ENCODE data around the gene RAI1.
"Not testable (repeated sequence)": the region's sequence is repeated elsewhere in the genome, so short reads cannot be mapped to it uniquely, and the experiment has no call there.

Gene RAI1

DNA sequence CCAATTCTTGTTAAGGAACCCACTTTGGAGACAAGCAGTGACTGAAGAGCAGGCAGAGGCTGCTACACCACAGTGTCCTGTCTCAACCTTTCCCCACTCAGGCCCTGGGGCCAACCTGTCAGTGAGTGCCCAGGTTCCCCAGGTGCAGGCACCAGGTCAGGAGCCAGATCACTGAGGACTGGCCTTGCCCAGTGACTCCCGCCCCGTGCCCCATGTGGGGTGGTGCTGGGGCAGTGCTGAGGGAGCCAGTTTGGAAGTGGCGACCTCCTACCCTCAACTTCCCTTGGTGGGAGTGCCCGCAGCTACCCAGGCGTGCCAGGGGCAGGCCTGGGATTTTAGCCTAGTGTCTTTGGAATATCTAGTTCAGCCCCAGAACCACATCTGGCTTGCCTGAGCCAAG is 126.2 kb downstream of the RAI1 start:
- H3K4me3 ChIP-seq (ENCODE audit: low read depth, low read length): no peak overlapping the region
- TF ChIP-seq, protein P1, sequence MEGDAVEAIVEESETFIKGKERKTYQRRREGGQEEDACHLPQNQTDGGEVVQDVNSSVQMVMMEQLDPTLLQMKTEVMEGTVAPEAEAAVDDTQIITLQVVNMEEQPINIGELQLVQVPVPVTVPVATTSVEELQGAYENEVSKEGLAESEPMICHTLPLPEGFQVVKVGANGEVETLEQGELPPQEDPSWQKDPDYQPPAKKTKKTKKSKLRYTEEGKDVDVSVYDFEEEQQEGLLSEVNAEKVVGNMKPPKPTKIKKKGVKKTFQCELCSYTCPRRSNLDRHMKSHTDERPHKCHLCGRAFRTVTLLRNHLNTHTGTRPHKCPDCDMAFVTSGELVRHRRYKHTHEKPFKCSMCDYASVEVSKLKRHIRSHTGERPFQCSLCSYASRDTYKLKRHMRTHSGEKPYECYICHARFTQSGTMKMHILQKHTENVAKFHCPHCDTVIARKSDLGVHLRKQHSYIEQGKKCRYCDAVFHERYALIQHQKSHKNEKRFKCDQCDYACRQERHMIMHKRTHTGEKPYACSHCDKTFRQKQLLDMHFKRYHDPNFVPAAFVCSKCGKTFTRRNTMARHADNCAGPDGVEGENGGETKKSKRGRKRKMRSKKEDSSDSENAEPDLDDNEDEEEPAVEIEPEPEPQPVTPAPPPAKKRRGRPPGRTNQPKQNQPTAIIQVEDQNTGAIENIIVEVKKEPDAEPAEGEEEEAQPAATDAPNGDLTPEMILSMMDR (IDR thresholded peaks at IDR 0.05; ENCODE audit: low read depth, low read length): no peak

DNA sequence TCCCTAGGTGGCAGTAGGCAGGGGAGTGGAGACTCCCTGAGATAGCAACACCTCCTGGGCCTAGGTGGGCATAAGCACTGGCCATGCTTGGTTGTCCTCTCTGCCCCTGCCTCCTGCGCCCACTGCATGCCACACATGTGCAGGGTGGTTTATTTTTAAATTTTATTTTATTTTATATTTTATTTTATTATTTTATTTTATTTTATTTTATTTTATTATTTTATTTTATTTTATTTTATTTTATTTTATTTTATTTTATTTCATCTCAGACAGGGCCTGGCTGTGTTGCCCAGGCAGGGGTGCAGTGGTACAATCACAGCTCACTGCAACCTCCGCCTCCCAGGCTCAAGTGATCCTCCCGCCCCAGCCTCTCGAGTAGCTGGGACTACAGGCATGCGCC is 126.9 kb downstream of the RAI1 start:
- not testable (repeated sequence) for H3K4me3 ChIP-seq (ENCODE audit: low read depth, low read length)

DNA sequence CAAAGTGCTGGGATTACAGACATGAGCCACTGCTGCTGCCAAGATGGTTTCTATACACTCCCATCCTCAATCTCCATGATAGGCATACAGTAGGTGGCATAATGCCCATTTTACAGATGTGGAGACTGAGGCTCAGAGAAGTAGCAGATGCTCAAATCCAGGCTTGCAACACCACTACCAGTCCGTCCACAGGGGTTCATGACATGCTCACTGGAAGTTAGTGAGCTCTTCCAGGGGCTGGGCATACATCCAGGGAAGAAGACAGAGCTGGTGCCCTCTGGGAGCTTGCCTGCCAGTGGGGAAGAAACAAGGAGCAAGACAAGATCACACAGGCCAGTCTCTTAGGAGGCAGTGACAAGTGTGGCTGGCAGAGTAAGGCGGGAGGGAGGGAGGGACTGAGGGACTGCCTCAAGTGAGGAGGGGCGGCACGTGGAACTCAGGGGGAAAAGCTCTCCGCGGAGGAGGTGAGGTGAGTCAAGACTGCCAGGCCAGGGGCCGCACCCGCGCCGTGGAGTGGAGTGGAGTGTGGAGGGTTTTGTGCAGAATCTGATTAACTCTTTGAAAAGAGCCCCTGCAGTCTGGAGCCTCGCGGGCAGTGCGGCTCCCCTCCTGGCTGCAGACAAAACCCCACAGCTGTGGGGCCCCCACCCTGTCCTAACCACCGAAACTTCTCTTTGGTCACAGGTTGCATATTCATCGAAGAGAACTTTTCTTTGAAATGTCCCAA is 127.6 kb downstream of the RAI1 start:
- TF ChIP-seq, protein P1 (IDR thresholded peaks at IDR 0.05; ENCODE audit: low read depth, low read length): no peak
- H3K4me3 ChIP-seq (ENCODE audit: low read depth, low read length): no peak overlapping the region

DNA sequence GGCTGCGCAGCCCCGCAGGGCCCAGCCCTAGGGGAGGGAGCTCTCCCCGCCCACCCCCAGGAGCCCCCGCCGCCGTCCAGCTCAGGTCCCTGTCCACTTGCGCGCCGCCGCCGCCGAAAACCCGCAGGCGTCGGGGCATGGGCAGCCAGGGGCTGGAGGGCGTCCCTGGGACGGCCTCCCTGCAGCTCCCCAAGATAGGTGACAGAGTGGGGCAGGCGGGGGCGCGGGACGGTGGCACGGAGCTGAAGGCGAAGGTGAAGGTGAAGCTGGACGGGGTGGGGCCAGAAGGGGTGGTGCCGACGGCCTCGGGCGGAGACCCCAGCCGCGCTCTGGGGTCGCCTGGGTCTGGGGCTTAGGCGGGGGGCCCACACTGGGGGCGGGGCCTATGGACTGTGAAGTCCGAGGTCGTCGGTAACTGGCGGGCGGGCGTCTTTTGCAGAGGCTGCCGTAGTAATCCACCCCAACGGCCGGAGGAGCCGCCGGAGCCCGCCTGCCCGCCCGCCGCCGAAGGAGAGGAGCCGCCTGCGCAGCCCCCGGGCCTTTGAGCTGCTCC is 128.3 kb downstream of the RAI1 start:
- no peak overlapping the region for H3K4me3 ChIP-seq (ENCODE audit: low read depth, low read length)
- TF ChIP-seq, protein P1 (IDR thresholded peaks at IDR 0.05; ENCODE audit: low read depth, low read length): no peak

DNA sequence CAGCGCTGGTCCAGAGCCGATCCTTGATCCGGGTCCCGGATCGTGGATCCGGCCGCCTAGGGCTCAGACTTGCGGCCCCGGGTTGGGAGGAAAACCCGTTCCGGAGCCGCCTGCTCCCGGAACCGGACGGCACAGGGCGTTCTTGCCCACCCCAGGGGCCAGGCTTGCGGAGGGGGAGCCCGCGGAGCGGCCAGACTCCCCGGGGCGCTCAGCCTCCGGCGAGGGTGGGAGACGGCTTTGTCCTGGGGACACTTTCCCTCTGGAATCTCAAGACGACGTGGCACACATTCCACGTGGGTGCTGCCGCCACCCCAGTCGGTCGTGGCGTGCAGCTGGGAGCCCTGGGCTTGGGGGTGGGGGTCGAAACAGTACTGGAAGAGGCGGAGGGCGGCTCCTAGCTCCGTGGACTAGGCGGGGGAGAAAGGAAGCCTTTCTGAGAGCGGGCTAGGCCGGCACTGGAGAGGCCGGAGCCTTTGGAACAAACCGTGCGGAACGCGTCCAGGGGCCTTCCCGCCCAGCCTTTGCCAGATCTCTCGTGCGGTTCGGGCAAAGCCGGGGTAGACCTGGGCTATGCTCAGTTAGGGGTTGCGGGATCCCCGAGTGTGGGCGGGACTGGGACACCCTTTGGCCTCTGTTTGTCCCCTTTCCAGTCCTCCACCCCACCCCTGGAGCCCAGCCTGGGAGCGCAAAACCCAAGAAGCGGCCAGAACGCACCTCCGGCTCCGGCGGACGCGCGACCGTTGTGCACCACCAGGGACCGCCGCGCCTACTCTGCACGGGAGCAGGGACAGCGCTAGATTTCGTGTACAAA is 129.0 kb downstream of the RAI1 start:
- H3K4me3 ChIP-seq (ENCODE audit: low read depth, low read length): no peak overlapping the region
- TF ChIP-seq, protein P1 (IDR thresholded peaks at IDR 0.05; ENCODE audit: low read depth, low read length): no peak

DNA sequence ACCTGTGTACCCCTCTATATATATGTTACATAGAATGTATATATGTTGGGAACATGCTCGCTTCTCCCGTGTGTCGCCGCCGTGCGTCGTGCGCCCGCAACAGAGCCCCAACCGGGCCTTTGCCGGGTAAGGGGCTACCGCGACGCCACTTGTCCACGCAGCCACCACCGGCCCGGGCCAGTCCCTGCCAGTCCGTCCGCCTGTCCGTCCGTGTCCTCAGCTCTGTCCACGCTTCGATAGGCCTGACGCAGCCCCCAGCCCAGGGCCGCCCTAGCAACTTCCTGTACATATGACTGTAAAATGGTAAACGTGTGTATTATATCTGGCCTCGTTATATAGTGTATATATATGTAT is 129.6 kb downstream of the RAI1 start:
- H3K4me3 ChIP-seq (ENCODE audit: low read depth, low read length): no peak overlapping the region
- TF ChIP-seq, protein P1 (IDR thresholded peaks at IDR 0.05; ENCODE audit: low read depth, low read length): no peak

DNA sequence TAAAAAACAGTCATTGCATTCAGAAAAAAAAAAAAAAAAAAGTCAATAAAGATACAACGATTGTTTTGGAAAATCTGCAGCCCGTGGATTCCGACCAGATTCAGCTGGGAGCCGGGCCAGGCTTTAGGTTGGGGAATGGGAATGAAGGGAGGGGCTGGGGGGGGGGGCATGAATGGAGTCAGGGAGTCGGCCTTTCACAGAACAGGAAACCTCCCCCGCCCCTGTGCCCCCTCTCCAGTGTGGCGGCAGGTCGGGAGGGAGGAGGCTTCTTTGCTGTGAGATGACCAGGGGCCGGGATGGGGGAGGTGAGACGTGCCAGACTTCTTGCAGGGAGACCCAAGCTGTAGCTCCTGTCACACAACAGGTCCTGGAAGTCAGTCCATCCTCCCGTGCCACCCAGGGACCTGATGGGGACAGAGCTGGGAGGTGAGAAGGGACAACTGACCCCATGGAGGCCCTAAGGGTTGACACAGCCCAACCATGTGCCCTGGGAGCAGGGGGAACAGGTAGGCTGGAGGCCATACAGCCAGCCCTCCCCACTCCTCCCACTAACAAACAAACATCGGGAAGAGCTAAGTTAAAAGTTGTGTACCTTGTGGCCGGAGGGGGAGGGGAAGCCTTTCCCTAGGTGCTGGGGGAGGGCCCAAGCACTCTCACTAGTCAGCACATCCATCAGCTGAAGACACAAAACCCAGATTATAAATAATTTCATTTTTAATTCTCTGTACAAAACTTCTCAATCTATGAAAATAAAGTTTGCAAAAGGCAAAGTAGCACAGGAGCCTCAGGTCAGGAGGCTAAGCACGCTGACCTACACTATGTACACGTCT is 130.3 kb downstream of the RAI1 start:
- no peak overlapping the region for H3K4me3 ChIP-seq (ENCODE audit: low read depth, low read length)
- TF ChIP-seq, protein P1 (IDR thresholded peaks at IDR 0.05; ENCODE audit: low read depth, low read length): no peak
